GM12878 (cell line): Measurements from ENCODE around the gene FAM163A. TPM values are rescaled to one million over a fixed set of nuclear protein-coding genes. Genes with fewer than 3 reads are reported as not detected.

Source experiments
- EP300 ChIP-seq, 2 experiments: fragments of 150-350 bp in 1 of 2; IDR thresholded peaks; 2 replicates each; pipeline ENCODE4 v1.6.1; 2011 to 2012; ENCODE audit warnings: low read depth in 2 of 2, low read length in 2 of 2, borderline replicate concordance in 1 of 2, improper control_type of control experiment in 1 of 2, inconsistent platforms in 1 of 2; ENCODE audit not compliant: control insufficient read depth in 1 of 2
- IKZF2 ChIP-seq, 2 experiments: fragments of 450-650 bp; IDR thresholded peaks; 2 replicates each; pipeline ENCODE4 v1.6.1; 2017; ENCODE audit warnings: mild to moderate bottlenecking in 2 of 2, moderate library complexity in 2 of 2
- RELB ChIP-seq: fragments of 450-650 bp; IDR thresholded peaks from 2 replicates; pipeline ENCODE4 v1.6.1; 2017; ENCODE audit warnings: low read depth, mild to moderate bottlenecking, moderate library complexity
- REST ChIP-seq: IDR thresholded peaks from 2 replicates; pipeline ENCODE4 v1.6.1; 2012; ENCODE audit warnings: mild to moderate bottlenecking, low read depth, low read length
- SPI1 ChIP-seq: IDR thresholded peaks from 2 replicates; pipeline ENCODE4 v1.6.1; 2011; ENCODE audit warnings: low read depth, mild to moderate bottlenecking, low read length, moderate library complexity, borderline replicate concordance; ENCODE audit not compliant: insufficient read depth
- SRF ChIP-seq, 2 experiments: IDR thresholded peaks; 2 replicates each; pipeline ENCODE4 v1.6.1; 2011; ENCODE audit warnings: low read depth in 2 of 2, low read length in 2 of 2, mild to moderate bottlenecking in 1 of 2, moderate library complexity in 1 of 2
- ZNF207 ChIP-seq: fragments of 450-650 bp; IDR thresholded peaks from 2 replicates; pipeline ENCODE4 v1.6.1; 2014; ENCODE audit warnings: antibody characterized with exemption, mild to moderate bottlenecking, borderline replicate concordance
- polyA plus RNA-seq, 11 experiments: library from polyadenylated mRNA; depleted of rRNA in 4 of 11; unstranded in 6 of 11; stranded (reverse) in 5 of 11; fragments of >200 nt; fragmentation: Nextera tagmentation in 4 of 11; fragmentation: Illumina TruSeq in 1 of 11; extraction: Ambion mirVana in 4 of 11; extraction: Trizol in 1 of 11; gene quantifications; 1 replicate in 1 of 11; 2 replicates in 10 of 11; pipeline versions ENCODE4 v1.2.1 to v1.2.3, GENCODE V29; 2011 to 2016; ENCODE audit warnings: inconsistent platforms in 2 of 11, missing spikeins in 2 of 11, low read depth in 1 of 11
- total RNA-seq, 4 experiments: library from RNA; depleted of rRNA in 3 of 4; stranded (reverse); fragments of >200 nt in 3 of 4; fragmentation: Illumina TruSeq in 1 of 4; extraction: Trizol in 1 of 4; gene quantifications; 2 replicates each; pipeline versions ENCODE4 v1.2.1 to v1.2.3, GENCODE V29; 2013 to 2021
- TF ChIP-seq, protein P1 (sequence below): fragments of 450-650 bp; IDR thresholded peaks from 2 replicates; pipeline ENCODE4 v1.6.1; 2016; ENCODE audit warnings: mild to moderate bottlenecking, moderate library complexity, borderline replicate concordance

FAM163A gene
- total and polyA plus RNA-seq, 10 of the 15 experiments (the other 5 are each of a cell fraction or from before 2014, with no cell fraction given) = not detected

GRCh38 chr1:179760521-179760920 lies 17.4 kb downstream of the FAM163A start (continued):
- no peak for TF ChIP-seq REST
- no peak for TF ChIP-seq RELB
- TF ChIP-seq, protein P1, sequence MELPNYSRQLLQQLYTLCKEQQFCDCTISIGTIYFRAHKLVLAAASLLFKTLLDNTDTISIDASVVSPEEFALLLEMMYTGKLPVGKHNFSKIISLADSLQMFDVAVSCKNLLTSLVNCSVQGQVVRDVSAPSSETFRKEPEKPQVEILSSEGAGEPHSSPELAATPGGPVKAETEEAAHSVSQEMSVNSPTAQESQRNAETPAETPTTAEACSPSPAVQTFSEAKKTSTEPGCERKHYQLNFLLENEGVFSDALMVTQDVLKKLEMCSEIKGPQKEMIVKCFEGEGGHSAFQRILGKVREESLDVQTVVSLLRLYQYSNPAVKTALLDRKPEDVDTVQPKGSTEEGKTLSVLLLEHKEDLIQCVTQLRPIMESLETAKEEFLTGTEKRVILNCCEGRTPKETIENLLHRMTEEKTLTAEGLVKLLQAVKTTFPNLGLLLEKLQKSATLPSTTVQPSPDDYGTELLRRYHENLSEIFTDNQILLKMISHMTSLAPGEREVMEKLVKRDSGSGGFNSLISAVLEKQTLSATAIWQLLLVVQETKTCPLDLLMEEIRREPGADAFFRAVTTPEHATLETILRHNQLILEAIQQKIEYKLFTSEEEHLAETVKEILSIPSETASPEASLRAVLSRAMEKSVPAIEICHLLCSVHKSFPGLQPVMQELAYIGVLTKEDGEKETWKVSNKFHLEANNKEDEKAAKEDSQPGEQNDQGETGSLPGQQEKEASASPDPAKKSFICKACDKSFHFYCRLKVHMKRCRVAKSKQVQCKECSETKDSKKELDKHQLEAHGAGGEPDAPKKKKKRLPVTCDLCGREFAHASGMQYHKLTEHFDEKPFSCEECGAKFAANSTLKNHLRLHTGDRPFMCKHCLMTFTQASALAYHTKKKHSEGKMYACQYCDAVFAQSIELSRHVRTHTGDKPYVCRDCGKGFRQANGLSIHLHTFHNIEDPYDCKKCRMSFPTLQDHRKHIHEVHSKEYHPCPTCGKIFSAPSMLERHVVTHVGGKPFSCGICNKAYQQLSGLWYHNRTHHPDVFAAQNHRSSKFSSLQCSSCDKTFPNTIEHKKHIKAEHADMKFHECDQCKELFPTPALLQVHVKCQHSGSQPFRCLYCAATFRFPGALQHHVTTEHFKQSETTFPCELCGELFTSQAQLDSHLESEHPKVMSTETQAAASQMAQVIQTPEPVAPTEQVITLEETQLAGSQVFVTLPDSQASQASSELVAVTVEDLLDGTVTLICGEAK = no peak
- TF ChIP-seq SRF (IDR thresholded peaks at IDR 0.05; ENCODE audit: low read depth in 2 of 2, low read length in 2 of 2) = no peak
- no peak for TF ChIP-seq SPI1
- TF ChIP-seq EP300 (IDR thresholded peaks at IDR 0.05; ENCODE audit: borderline replicate concordance in 1 of 2, control insufficient read depth in 1 of 2, low read depth in 2 of 2, low read length in 2 of 2) = no peak
- no peak for TF ChIP-seq ZNF207
- TF ChIP-seq IKZF2 (IDR thresholded peaks at IDR 0.05) = no peak
